Right ventricle myocardium inferior (tissue), 1 donor: ENCODE data around the gene RBBP8NL. TPM values are rescaled to one million over a fixed set of nuclear protein-coding genes. Genes with fewer than 3 reads are reported as not detected.
A peak's percentile ranks its signal among the peaks of the same experiment; 100 is the strongest.

Experiments
- ATAC-seq: fragments of 200-7000 bp; cut with Tn5 transposase; one replicate; pipeline ENCODE4 v1.9.1; 2020; ENCODE audit warnings: mild to moderate bottlenecking, moderate library complexity
- DNase-seq: peaks from one replicate; pipeline ENCODE4 v3.0.0; 2021; ENCODE audit errors: missing footprints
- intact Hi-C: fragments of 100-400 bp; cut with DNase I; formaldehyde crosslinking; loops from one replicate; pipeline ENCODE4 v1.11.0; 2022
- total RNA-seq: library from RNA; stranded (reverse); fragmentation: NEBNext Ultra II Directional; extraction: Animal tissue kit (Norgen Biotek cat#: 25700); gene quantifications from one replicate; pipeline ENCODE4 v1.2.1, GENCODE V29; 2021
- donor health status: DM: no; HTN: yes; CAD: no; lungs with severe emphysema.

RBBP8NL gene
- total RNA-seq, 1 donor from 2014 or later = not detected

- DNase-seq (no peak), ATAC-seq (no peak)
- intact Hi-C loops = no loop called here
Observed at GRCh38 chr20:62412194-62413024, 14.9 kb downstream of the RBBP8NL start.

- intact Hi-C loops = no loop called here
- no peak for DNase-seq
- no peak for ATAC-seq
Observed at GRCh38 chr20:62411479-62412193, 15.7 kb downstream of the RBBP8NL start.

- no peak for DNase-seq
- ATAC-seq = no peak
- intact Hi-C loops = no loop called here
Observed at GRCh38 chr20:62410746-62411478, 16.4 kb downstream of the RBBP8NL start.

- ATAC-seq (peak; percentile 6), DNase-seq (no peak)
- intact Hi-C loops = loop anchor here (5.0 kb wide), 1 partner anchor 87 kb away; no protein-coding TSS in a partner anchor
Observed at GRCh38 chr20:62409931-62410745, 17.2 kb downstream of the RBBP8NL start.

- intact Hi-C loops = loop anchor here (5.0 kb wide), 1 partner anchor 88 kb away; no protein-coding TSS in a partner anchor
- ATAC-seq = no peak
Observed at GRCh38 chr20:62409086-62409853, 18.1 kb downstream of the RBBP8NL start.

GRCh38 chr20:62408640-62409039, 18.7 kb downstream of the RBBP8NL start:
- intact Hi-C loops = loop anchor here (5.0 kb wide), 1 partner anchor 89 kb away; no protein-coding TSS in a partner anchor
- DNase-seq = no peak
- no peak for ATAC-seq

More at GRCh38 chr20:62409086-62409853, 18.1 kb downstream of the RBBP8NL start:
- no peak for DNase-seq

GRCh38 chr20:62408055-62408454, 19.3 kb downstream of the RBBP8NL start:
- ATAC-seq = no peak
- intact Hi-C loops = loop anchor here (5.0 kb wide), 1 partner anchor 89 kb away; no protein-coding TSS in a partner anchor

GRCh38 chr20:62407221-62407992, 19.9 kb downstream of the RBBP8NL start, which contains the start of gene CABLES2:
Gene CABLES2 (minus strand): TSS chr20:62407285. CDS start chr20:62407276, 9 bp downstream.
- DNase-seq = peak; percentile 98
- intact Hi-C loops = loop anchor here (1.0 to 5.0 kb wide), 2 partner anchors 90 to 105 kb away; partner anchors contain the start of gene ADRM1
- ATAC-seq = peak; percentile 93

More at GRCh38 chr20:62408055-62408454, 19.3 kb downstream of the RBBP8NL start:
- no peak for DNase-seq

- DNase-seq (no peak), ATAC-seq (no peak)
- intact Hi-C loops = loop anchor here (1.0 to 5.0 kb wide), 2 partner anchors 91 to 104 kb away; partner anchors contain the start of gene ADRM1
Observed at GRCh38 chr20:62406635-62407176, 20.6 kb downstream of the RBBP8NL start.

- no peak for DNase-seq
- peak; percentile 24 for ATAC-seq
- intact Hi-C loops = loop anchor here (5.0 kb wide), 1 partner anchor 91 kb away; no protein-coding TSS in a partner anchor
Observed at GRCh38 chr20:62405981-62406513, 21.3 kb downstream of the RBBP8NL start.

GRCh38 chr20:62405108-62405980, 22.0 kb downstream of the RBBP8NL start:
- ATAC-seq = peak; percentile 44
- peak; percentile 84 for DNase-seq
- intact Hi-C loops = loop anchor here (5.0 kb wide), 1 partner anchor 92 kb away; no protein-coding TSS in a partner anchor

- DNase-seq (no peak), ATAC-seq (no peak)
- intact Hi-C loops = loop anchor here (5.0 kb wide), 1 partner anchor 93 kb away; no protein-coding TSS in a partner anchor
Observed at GRCh38 chr20:62404761-62405107, 22.6 kb downstream of the RBBP8NL start.

- DNase-seq (no peak), ATAC-seq (no peak)
- intact Hi-C loops = no loop called here
Observed at GRCh38 chr20:62404112-62404665, 23.1 kb downstream of the RBBP8NL start.

- ATAC-seq (no peak), DNase-seq (no peak)
- intact Hi-C loops = no loop called here
Observed at GRCh38 chr20:62403331-62403730, 24.0 kb downstream of the RBBP8NL start.
